GM12878 (cell line): ENCODE data around the gene AGAP3. TPM values are rescaled to one million over a fixed set of nuclear protein-coding genes. Genes with fewer than 3 reads are reported as not detected.

Experiments
- ATAC-seq: fragments of 200-7000 bp; cut with Tn5 transposase; 3 replicates; pipeline ENCODE4 v1.9.1; 2020; ENCODE audit warnings: mild to moderate bottlenecking, moderate library complexity
- BruUV-seq: library from RNA; stranded (reverse); fragments of 400-500 nt; replicated peaks from 2 replicates; lab custom pipeline; 2021; lab: Mats Ljungman, UMichigan
- CTCF ChIA-PET: fragments of 300-600 bp; sonication (Branson Sonifier 250); formaldehyde crosslinking; extraction: SDS; loops from one replicate; lab custom pipeline; 2021; ENCODE audit warnings: inconsistent platforms; lab: Yijun Ruan, JAX
- POLR2A ChIA-PET: fragments of 350-600 bp; formaldehyde crosslinking; extraction: SDS; loops from one replicate; lab custom pipeline; 2021; ENCODE audit warnings: inconsistent platforms; lab: Charles Lee
- RAD21 ChIA-PET: fragments of 300-600 bp; sonication (Branson Sonifier 250); formaldehyde crosslinking; loops from one replicate; lab custom pipeline; 2023; ENCODE audit warnings: antibody characterized with exemption; ENCODE audit not compliant: unreplicated experiment; lab: Charles Lee
- SMC1A ChIA-PET: fragments of 300-600 bp; sonication (Branson Sonifier 250); formaldehyde crosslinking; loops from one replicate; lab custom pipeline; 2023; ENCODE audit not compliant: unreplicated experiment, uncharacterized antibody; lab: Charles Lee
- DNase-seq: peaks from one replicate; pipeline ENCODE4 v3.0.0-alpha.2; 2011; ENCODE audit warnings: low read depth, low spot score
- FAIRE-seq: peaks from 3 replicates; lab custom pipeline; 2011; peaks lifted over from hg19 to GRCh38; lab: Jason Lieb, UNC
- H2AFZ ChIP-seq: 2 replicates; pipeline ENCODE4 v1.6.0; 2011; ENCODE audit warnings: low read depth, low read length, control low read depth; ENCODE audit not compliant: control insufficient read depth
- H3K27ac ChIP-seq: 2 replicates; pipeline ENCODE4 v1.5.1; 2011; ENCODE audit warnings: control low read depth; ENCODE audit not compliant: control insufficient read depth, insufficient read depth
- H3K27me3 ChIP-seq, 2 experiments: replicated peaks in 1 of 2; 2 replicates each; pipeline versions ENCODE4 v1.6.0 to v1.6.1; 2011; ENCODE audit warnings: low read length in 1 of 2; ENCODE audit not compliant: control insufficient read depth in 2 of 2, insufficient read depth in 2 of 2
- H3K36me3 ChIP-seq, 2 experiments: 2 replicates each; pipeline ENCODE4 v1.5.1; 2011; ENCODE audit warnings: low read length in 1 of 2; ENCODE audit not compliant: control insufficient read depth in 2 of 2, insufficient read depth in 2 of 2
- H3K4me1 ChIP-seq: 2 replicates; pipeline ENCODE4 v1.6.1; 2011; ENCODE audit warnings: mild to moderate bottlenecking, low read length, moderate library complexity, mixed read lengths; ENCODE audit not compliant: control insufficient read depth, insufficient read depth
- H3K4me2 ChIP-seq: 2 replicates; pipeline ENCODE4 v1.6.0; 2011; ENCODE audit warnings: control low read depth; ENCODE audit not compliant: control insufficient read depth, insufficient read depth
- H3K4me3 ChIP-seq: fragments of 200-600 bp; sonication (generic); 2 replicates; pipeline ENCODE4 v1.5.1; 2016
- H3K79me2 ChIP-seq: 2 replicates; pipeline ENCODE4 v1.6.0; 2011; ENCODE audit warnings: low read length; ENCODE audit not compliant: control insufficient read depth, insufficient read depth
- H3K9ac ChIP-seq: 2 replicates; pipeline ENCODE4 v1.8.0; 2011; ENCODE audit warnings: low read length, control low read depth, mixed read lengths; ENCODE audit not compliant: control insufficient read depth, insufficient read depth
- H3K9me3 ChIP-seq: replicated peaks from 3 replicates; pipeline ENCODE4 v1.5.1; 2011; ENCODE audit warnings: mild to moderate bottlenecking, low read length; ENCODE audit not compliant: control insufficient read depth, insufficient read depth
- H4K20me1 ChIP-seq: 2 replicates; pipeline ENCODE4 v1.6.0; 2011; ENCODE audit not compliant: control insufficient read depth, insufficient read depth
- BCL3 ChIP-seq: IDR thresholded peaks from 2 replicates; pipeline ENCODE4 v1.6.1; 2011; ENCODE audit warnings: borderline replicate concordance, low read depth, mild to moderate bottlenecking, moderate library complexity, low read length; ENCODE audit not compliant: insufficient read depth, poor library complexity, severe bottlenecking
- CREM ChIP-seq: IDR thresholded peaks from 2 replicates; pipeline ENCODE4 v1.6.1; 2014; ENCODE audit warnings: antibody characterized with exemption, low read depth
- E2F4 ChIP-seq: IDR thresholded peaks from 2 replicates; pipeline ENCODE4 v1.6.1; 2012; ENCODE audit warnings: low read depth, low read length, improper control_type of control experiment
- EED ChIP-seq: sonication (generic); IDR thresholded peaks from 2 replicates; pipeline ENCODE4 v1.6.1; 2016; ENCODE audit warnings: antibody characterized with exemption, low read depth
- JUNB ChIP-seq: IDR thresholded peaks from 2 replicates; pipeline ENCODE4 v1.6.1; 2016; ENCODE audit warnings: antibody characterized with exemption, mild to moderate bottlenecking
- NFIC ChIP-seq: IDR thresholded peaks from 2 replicates; pipeline ENCODE4 v1.6.1; 2012; ENCODE audit warnings: low read depth, mild to moderate bottlenecking, inconsistent platforms, low read length, moderate library complexity
- NFXL1 ChIP-seq: fragments of 450-650 bp; IDR thresholded peaks from 2 replicates; pipeline ENCODE4 v1.6.1; 2017; ENCODE audit warnings: antibody characterized with exemption, mild to moderate bottlenecking, borderline replicate concordance
- PML ChIP-seq: IDR thresholded peaks from 2 replicates; pipeline ENCODE4 v1.6.1; 2012; ENCODE audit warnings: low read length, inconsistent platforms
- RUNX3 ChIP-seq: IDR thresholded peaks from 2 replicates; pipeline ENCODE4 v1.6.1; 2012; ENCODE audit warnings: low read length, inconsistent platforms
- SKIL ChIP-seq: fragments of 450-650 bp; IDR thresholded peaks from 2 replicates; pipeline ENCODE4 v1.6.1; 2017; ENCODE audit warnings: mild to moderate bottlenecking, low read depth, inconsistent platforms; ENCODE audit not compliant: poor library complexity, severe bottlenecking
- SRF ChIP-seq, 2 experiments: IDR thresholded peaks; 2 replicates each; pipeline ENCODE4 v1.6.1; 2011; ENCODE audit warnings: low read depth in 2 of 2, low read length in 2 of 2, mild to moderate bottlenecking in 1 of 2, moderate library complexity in 1 of 2
- SUZ12 ChIP-seq: fragments of 200-600 bp; sonication (generic); IDR thresholded peaks from one replicate; pipeline ENCODE4 v1.6.1; 2018; ENCODE audit warnings: antibody characterized with exemption, mild to moderate bottlenecking; ENCODE audit not compliant: unreplicated experiment
- WGBS: methylation state at CpG from one replicate; pipeline ENCODE4 v1.1.6; 2016; ENCODE audit warnings: low lambda C conversion rate; ENCODE audit not compliant: insufficient replicate concordance, insufficient coverage; ENCODE audit errors: missing lambda C conversion rate; 5-methylcytosine and 5-hydroxymethylcytosine counted together
- in situ Hi-C: fragments of 300-500 bp; cut with MboI; formaldehyde crosslinking; loops from 9 replicates; pipeline ENCODE4 v1.14.3; 2018; ENCODE audit warnings: mixed read lengths
- intact Hi-C: fragments of 100-400 bp; cut with micrococcal nuclease; formaldehyde crosslinking; loops from one replicate; pipeline ENCODE4 v1.14.2; 2022; ENCODE audit not compliant: unreplicated experiment
- polyA plus RNA-seq, 11 experiments: library from polyadenylated mRNA; depleted of rRNA in 4 of 11; unstranded in 6 of 11; stranded (reverse) in 5 of 11; fragments of >200 nt; fragmentation: Nextera tagmentation in 4 of 11; fragmentation: Illumina TruSeq in 1 of 11; extraction: Ambion mirVana in 4 of 11; extraction: Trizol in 1 of 11; gene quantifications; 1 replicate in 1 of 11; 2 replicates in 10 of 11; pipeline versions ENCODE4 v1.2.1 to v1.2.3, GENCODE V29; 2011 to 2016; ENCODE audit warnings: inconsistent platforms in 2 of 11, missing spikeins in 2 of 11, low read depth in 1 of 11
- total RNA-seq, 4 experiments: library from RNA; depleted of rRNA in 3 of 4; stranded (reverse); fragments of >200 nt in 3 of 4; fragmentation: Illumina TruSeq in 1 of 4; extraction: Trizol in 1 of 4; gene quantifications; 2 replicates each; pipeline versions ENCODE4 v1.2.1 to v1.2.3, GENCODE V29; 2013 to 2021

AGAP3 gene
- total and polyA plus RNA-seq, 10 of the 15 experiments (the other 5 are each of a cell fraction or from before 2014, with no cell fraction given) = 1.8 to 68.1 (median 15.7) TPM

DNA sequence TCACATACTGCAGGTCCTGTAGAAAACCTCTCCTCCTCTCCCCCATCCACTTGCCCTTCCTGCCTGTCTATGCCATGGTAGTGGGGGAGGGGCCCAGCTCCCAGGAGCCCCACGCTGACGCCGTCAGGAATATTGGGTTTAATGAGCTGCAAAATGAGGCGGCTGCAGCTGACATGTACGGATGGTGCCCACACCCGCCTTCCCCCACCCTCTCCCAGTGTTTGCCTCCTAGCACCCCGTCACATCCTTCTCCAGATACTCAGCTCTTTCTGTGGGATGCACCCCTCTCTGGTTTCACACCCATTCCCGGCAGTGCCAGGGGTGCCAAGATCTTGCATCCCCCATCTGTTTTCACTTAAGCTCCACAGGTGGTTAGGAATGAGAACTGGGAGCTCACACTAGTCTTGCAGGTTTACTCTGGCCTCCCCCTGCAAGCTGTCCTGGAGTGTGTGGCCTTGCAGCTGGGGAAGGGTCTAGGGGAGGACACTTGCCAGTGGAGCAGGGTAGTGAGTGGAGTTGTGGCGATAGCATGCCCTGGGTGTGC lies 55.1 kb downstream of the AGAP3 start:
- FAIRE-seq = no peak
- in situ Hi-C loops (no loop called here), intact Hi-C loops (no loop called here)
- no peak overlapping the region for H2AFZ ChIP-seq
- no peak for DNase-seq
- RAD21 ChIA-PET = no interaction called here
- H3K4me3 ChIP-seq = no peak overlapping the region
- no peak overlapping the region for H3K27ac ChIP-seq
- H3K36me3 ChIP-seq = peaks cover 2% of the 10 kb centered on the region in 2 experiments; a peak in 3 of 4 replicates
- BruUV-seq = no TSS peak
- H4K20me1 ChIP-seq = no peaks in the 10 kb centered on the region
- CTCF ChIA-PET = no interaction called here
- no peaks in the 10 kb centered on the region for H3K27me3 ChIP-seq
- ATAC-seq = no peak
- SMC1A ChIA-PET = no interaction called here
- 90% methylated on average over 9 of the region's 9 CpGs for WGBS
- H3K9ac ChIP-seq = no peak overlapping the region
- H3K4me1 ChIP-seq = no peaks in the 10 kb centered on the region
- H3K9me3 ChIP-seq = no peaks in the 10 kb centered on the region
- H3K79me2 ChIP-seq = no peaks in the 10 kb centered on the region
- POLR2A ChIA-PET = no interaction called here
- TF ChIP-seq EED (no peak), SKIL (no peak), RUNX3 (no peak), NFIC (no peak), PML (no peak), CREM (no peak), BCL3 (no peak), E2F4 (no peak), JUNB (no peak), SUZ12 (no peak), NFXL1 (no peak), SRF (IDR thresholded peaks at IDR 0.05; ENCODE audit: low read depth in 2 of 2, low read length in 2 of 2) (no peak)
- no peak overlapping the region for H3K4me2 ChIP-seq
